Loucy (cell line): Measurements from ENCODE around the gene ALOX12B.

ENCODE experiments used
- H2AFZ ChIP-seq: fragments of 200-600 bp; sonication (generic); 2 replicates; pipeline ENCODE4 v1.6.0; 2016; ENCODE audit warnings: antibody characterized with exemption, mild to moderate bottlenecking, low read length, moderate library complexity
- H3F3A ChIP-seq: fragments of 200-600 bp; 2 replicates; pipeline ENCODE4 v1.6.0; 2016; ENCODE audit warnings: antibody characterized with exemption, low read depth, mild to moderate bottlenecking
- H3K27me3 ChIP-seq: fragments of 200-600 bp; sonication (generic); 2 replicates; pipeline ENCODE4 v1.6.1; 2014; ENCODE audit warnings: low read length, mild to moderate bottlenecking; ENCODE audit not compliant: insufficient read depth, poor library complexity, severe bottlenecking
- H3K36me3 ChIP-seq: fragments of 200-600 bp; sonication (generic); 2 replicates; pipeline ENCODE4 v1.6.1; 2016; ENCODE audit warnings: low read length; ENCODE audit not compliant: insufficient read depth
- H3K4me1 ChIP-seq: fragments of 200-600 bp; sonication (generic); 2 replicates; pipeline ENCODE4 v1.5.1; 2014; ENCODE audit warnings: low read length, mild to moderate bottlenecking; ENCODE audit not compliant: insufficient read depth, poor library complexity, severe bottlenecking
- H3K4me2 ChIP-seq: fragments of 200-600 bp; sonication (generic); 2 replicates; pipeline ENCODE4 v1.6.0; 2014; ENCODE audit warnings: antibody characterized with exemption, low read length, low read depth, mild to moderate bottlenecking; ENCODE audit not compliant: poor library complexity, severe bottlenecking
- H3K4me3 ChIP-seq: fragments of 200-600 bp; sonication (generic); 2 replicates; pipeline ENCODE4 v1.5.1; 2014; ENCODE audit warnings: low read length, mild to moderate bottlenecking, mixed read lengths; ENCODE audit not compliant: poor library complexity, severe bottlenecking
- H3K79me2 ChIP-seq: fragments of 200-600 bp; sonication (generic); 2 replicates; pipeline ENCODE4 v1.6.1; 2014; ENCODE audit warnings: low read length; ENCODE audit not compliant: insufficient read depth
- H3K9ac ChIP-seq: fragments of 200-600 bp; sonication (generic); 2 replicates; pipeline ENCODE4 v1.6.0; 2014; ENCODE audit warnings: mild to moderate bottlenecking, low read depth, low read length, moderate library complexity; ENCODE audit not compliant: poor library complexity, severe bottlenecking
- H3K9me2 ChIP-seq: fragments of 200-600 bp; sonication (generic); replicated peaks from 2 replicates; pipeline ENCODE4 v1.6.1; 2016; ENCODE audit warnings: low read depth, low read length, mixed read lengths
- H3K9me3 ChIP-seq: fragments of 200-600 bp; sonication (generic); 2 replicates; pipeline ENCODE4 v1.6.1; 2014; ENCODE audit warnings: mild to moderate bottlenecking, antibody characterized with exemption, low read length, low read depth; ENCODE audit not compliant: insufficient read depth
- H4K20me1 ChIP-seq: fragments of 200-600 bp; sonication (generic); 2 replicates; pipeline ENCODE4 v1.6.0; 2014; ENCODE audit warnings: antibody characterized with exemption, low read length, mild to moderate bottlenecking; ENCODE audit not compliant: insufficient read depth, poor library complexity, severe bottlenecking
- EZH2phosphoT487 ChIP-seq: fragments of 200-600 bp; IDR thresholded peaks from 2 replicates; pipeline ENCODE4 v1.6.1; 2018; ENCODE audit warnings: antibody characterized with exemption, mild to moderate bottlenecking, moderate library complexity, borderline replicate concordance
- TF ChIP-seq, protein P1 (sequence below): fragments of 200-600 bp; sonication (generic); conservative IDR thresholded peaks from 2 replicates; pipeline ENCODE4 v1.5.1; 2014; ENCODE audit warnings: mild to moderate bottlenecking, antibody characterized with exemption, low read length

Gene ALOX12B

GRCh38 chr17:8064561-8065019 lies 22.9 kb downstream of the ALOX12B start:
- H2AFZ ChIP-seq, result no peak overlapping the region
- H3K9me2 ChIP-seq, result no peaks in the 10 kb centered on the region
- no peak overlapping the region for H3K4me2 ChIP-seq
- no peak overlapping the region for H3K4me3 ChIP-seq
- H3K9me3 ChIP-seq, result no peaks in the 10 kb centered on the region
- no peaks in the 10 kb centered on the region for H3K4me1 ChIP-seq
- H3K27me3 ChIP-seq, result no peaks in the 10 kb centered on the region
- no peaks in the 10 kb centered on the region for H3K79me2 ChIP-seq
- no peaks in the 10 kb centered on the region for H4K20me1 ChIP-seq
- H3K9ac ChIP-seq, result no peak overlapping the region
- H3F3A ChIP-seq, result no peaks in the 10 kb centered on the region
- TF ChIP-seq, protein P1, sequence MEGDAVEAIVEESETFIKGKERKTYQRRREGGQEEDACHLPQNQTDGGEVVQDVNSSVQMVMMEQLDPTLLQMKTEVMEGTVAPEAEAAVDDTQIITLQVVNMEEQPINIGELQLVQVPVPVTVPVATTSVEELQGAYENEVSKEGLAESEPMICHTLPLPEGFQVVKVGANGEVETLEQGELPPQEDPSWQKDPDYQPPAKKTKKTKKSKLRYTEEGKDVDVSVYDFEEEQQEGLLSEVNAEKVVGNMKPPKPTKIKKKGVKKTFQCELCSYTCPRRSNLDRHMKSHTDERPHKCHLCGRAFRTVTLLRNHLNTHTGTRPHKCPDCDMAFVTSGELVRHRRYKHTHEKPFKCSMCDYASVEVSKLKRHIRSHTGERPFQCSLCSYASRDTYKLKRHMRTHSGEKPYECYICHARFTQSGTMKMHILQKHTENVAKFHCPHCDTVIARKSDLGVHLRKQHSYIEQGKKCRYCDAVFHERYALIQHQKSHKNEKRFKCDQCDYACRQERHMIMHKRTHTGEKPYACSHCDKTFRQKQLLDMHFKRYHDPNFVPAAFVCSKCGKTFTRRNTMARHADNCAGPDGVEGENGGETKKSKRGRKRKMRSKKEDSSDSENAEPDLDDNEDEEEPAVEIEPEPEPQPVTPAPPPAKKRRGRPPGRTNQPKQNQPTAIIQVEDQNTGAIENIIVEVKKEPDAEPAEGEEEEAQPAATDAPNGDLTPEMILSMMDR, result no peak
- no peak for TF ChIP-seq EZH2phosphoT487
- no peaks in the 10 kb centered on the region for H3K36me3 ChIP-seq

- Histone ChIP-seq H4K20me1 (no peaks in the 10 kb centered on the region), H3K27me3 (no peaks in the 10 kb centered on the region), H3F3A (no peaks in the 10 kb centered on the region), H3K9ac (no peak overlapping the region), H3K9me3 (no peaks in the 10 kb centered on the region), H2AFZ (no peak overlapping the region), H3K9me2 (no peaks in the 10 kb centered on the region), H3K4me2 (no peak overlapping the region), H3K4me3 (no peak overlapping the region), H3K79me2 (no peaks in the 10 kb centered on the region), H3K4me1 (no peaks in the 10 kb centered on the region), H3K36me3 (no peaks in the 10 kb centered on the region)
- TF ChIP-seq, protein P1, result no peak
- no peak for TF ChIP-seq EZH2phosphoT487
Measured at GRCh38 chr17:8063761-8064534, 23.6 kb downstream of the ALOX12B start.

GRCh38 chr17:8062807-8063483 lies 24.6 kb downstream of the ALOX12B start:
- Histone ChIP-seq H3F3A (no peaks in the 10 kb centered on the region), H3K27me3 (no peaks in the 10 kb centered on the region), H3K4me2 (no peak overlapping the region), H3K79me2 (no peaks in the 10 kb centered on the region), H3K9me2 (no peaks in the 10 kb centered on the region), H3K4me3 (no peak overlapping the region), H3K9ac (no peak overlapping the region), H2AFZ (no peak overlapping the region), H3K4me1 (peaks cover 3% of the 10 kb centered on the region), H3K9me3 (no peaks in the 10 kb centered on the region), H3K36me3 (no peaks in the 10 kb centered on the region), H4K20me1 (no peaks in the 10 kb centered on the region)
- TF ChIP-seq, protein P1, result no peak
